HG02642 (cell line): Measurements from ENCODE around the gene TLR9.

ENCODE experiments used
- ATAC-seq: cut with Tn5 transposase; IDR thresholded peaks from one replicate; pipeline ENCODE4 v1.9.1; 2021; ENCODE audit warnings: mild to moderate bottlenecking; ENCODE audit not compliant: unreplicated experiment, poor library complexity

TLR9 gene

DNA sequence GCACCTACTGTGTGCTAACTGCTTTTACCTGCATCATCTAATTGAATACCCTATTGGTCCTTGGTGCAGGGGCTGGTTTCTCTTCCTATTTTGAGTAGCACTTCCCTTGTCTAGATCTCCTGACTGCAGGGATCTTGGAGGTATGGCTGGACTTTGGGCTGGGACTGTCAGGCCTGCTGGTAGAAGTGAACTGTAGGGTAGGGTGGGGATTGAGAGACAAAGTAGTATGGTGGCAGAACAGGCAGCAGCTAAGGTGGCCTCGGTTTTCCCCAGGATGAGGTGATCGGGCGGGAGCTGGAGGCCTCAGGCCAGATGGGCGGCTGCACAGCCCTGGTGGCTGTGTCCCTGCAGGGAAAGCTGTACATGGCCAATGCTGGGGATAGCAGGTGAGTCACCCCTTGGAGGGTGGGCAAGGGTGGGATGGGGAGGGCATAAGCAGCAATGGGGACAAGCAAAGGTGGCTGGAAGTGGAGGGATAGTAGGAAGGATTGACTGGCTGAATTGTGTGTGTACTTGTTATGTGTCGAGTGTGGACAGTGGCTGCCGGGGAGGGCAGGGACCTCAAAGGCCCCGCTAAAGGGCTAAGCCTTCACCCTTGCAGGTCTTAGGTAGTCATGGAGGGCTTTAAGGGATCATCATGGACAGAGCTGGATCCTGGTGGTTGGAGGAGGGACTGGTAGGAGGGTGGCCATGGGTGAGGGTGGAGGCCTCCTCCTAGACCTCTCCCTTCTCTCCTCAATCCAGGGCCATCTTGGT lies 22.1 kb upstream of the TLR9 start:
- no peak for ATAC-seq

DNA sequence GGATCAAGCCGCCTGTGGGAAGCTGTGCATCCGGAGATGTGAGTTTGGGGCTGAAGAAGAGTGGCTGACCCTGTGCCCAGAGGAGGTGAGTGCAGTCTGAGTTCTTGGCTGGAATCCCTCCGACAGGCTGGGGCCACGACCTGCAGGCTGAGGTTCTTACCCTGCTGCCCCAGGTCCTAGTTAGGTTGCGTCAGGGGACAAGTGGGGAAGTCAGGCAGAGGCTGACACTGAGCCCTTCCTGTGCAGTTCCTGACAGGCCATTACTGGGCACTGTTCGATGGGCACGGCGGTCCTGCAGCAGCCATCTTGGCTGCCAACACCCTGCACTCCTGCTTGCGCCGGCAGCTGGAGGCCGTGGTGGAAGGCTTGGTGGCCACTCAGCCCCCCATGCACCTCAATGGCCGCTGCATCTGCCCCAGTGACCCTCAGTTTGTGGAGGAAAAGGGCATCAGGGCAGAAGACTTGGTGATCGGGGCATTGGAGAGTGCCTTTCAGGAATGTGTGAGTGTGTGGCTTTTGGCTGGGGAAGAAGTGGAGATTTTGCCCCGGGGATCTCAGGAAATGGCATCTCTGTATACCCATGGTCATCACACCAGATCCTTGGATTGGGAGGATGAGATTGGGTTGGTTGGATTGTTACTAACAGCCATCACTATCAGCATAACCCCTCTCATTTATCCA lies 21.4 kb upstream of the TLR9 start:
- ATAC-seq, result no peak

DNA sequence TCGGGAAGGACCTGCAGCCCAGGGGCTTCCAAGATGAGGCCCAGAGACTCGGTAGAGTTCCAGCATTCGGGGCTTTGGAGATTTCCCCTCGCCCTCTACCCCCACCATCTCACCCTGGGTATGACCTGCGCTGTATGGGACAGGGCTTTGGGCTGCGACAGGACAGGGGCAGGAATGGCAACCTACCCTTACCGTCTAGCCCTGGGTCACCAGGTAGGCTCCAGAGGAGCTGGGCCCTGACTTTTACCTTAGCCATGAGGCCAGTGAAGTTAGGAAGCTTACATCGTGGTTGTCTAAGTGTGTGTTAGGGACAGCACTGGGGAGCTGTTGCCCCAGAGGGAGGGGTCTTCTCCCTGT lies 20.8 kb upstream of the TLR9 start:
- no peak for ATAC-seq

DNA sequence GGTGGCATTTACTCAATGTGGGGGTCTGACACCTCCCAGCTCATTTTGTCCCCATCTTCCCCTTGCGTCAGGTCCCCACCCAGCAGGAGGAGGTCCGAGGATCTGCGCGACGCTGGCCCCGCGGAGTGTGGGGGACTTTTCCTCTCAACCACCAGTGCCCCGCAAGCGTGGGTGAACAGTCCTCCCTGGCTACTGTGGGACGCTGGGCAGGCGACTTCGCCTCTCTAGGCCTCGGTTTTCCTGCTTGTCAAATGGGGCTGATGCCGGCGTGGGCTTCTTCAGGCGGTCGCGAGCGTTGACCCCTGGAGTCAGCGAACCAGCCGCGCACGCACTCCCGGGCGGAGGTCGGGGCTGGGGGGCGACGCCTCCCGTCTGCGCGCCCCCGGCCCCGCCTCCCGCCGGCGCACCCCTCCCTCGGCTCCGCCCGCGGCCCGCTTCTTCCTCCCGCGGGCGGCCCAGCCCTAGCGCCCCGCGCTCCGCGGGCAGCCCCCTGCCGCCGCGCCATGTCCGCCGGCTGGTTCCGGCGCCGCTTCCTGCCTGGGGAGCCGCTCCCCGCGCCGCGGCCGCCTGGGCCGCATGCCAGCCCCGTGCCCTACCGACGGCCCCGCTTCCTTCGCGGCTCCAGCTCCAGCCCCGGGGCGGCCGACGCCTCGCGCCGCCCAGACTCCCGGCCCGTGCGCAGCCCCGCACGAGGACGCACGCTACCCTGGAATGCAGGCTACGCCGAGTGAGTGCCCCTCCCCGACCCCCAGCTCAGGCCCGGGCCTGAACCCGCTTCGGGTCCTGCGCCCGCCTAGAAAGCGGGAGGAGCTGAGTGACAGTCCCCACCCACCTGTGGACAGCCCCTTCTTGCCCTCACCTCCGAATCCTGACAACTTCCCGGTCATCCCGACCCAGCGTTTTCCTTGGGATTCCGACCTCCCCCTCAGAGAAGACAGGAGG lies 20.1 kb upstream of the TLR9 start, which contains the start of gene PPM1M:
Gene PPM1M, plus strand, starts transcription at position 438 of the 942 bp plus-strand sequence. Its CDS starts 66 bp downstream, at position 504.
- ATAC-seq, result peak; percentile 42

DNA sequence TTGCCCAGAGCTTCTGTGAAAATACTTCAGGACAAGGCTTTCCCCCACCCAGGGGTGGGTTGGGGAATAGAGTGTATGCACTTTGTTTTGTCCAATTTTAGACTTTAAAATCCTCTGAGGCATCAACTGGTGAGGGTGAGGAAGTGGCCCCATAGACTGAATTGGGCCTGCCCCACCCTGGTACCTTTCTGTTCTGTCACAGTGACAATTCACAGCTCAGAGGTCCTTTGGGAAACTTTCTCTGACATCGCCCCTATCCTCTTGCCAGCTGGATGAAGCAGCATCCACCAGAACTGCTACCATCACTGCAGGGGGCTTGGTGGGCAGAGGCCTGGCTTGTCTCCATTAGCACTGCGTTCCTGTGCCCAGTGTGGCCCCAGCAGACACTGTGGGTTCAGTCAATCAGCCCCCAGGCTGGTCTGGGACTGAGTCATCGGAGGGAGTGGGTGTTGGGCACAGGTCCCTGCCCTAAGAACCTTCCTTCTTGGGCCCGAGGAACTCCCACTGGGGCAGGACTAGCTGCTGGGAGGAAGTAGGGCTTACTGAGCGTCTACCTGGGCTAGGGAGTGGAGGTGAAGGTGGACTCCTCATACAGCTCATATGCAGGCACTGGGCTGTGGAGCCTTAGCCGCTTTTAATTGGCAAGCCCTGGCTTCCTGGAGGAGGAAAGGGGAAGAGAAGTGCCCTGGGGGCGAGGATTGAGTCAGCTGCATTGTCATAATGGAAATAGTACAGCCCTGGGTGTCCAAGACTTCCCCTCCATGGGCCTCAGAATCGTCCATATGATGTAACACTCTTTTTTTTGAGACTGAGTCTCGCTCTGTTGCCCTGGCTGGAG lies 18.6 kb upstream of the TLR9 start:
- peak; percentile 34 for ATAC-seq

DNA sequence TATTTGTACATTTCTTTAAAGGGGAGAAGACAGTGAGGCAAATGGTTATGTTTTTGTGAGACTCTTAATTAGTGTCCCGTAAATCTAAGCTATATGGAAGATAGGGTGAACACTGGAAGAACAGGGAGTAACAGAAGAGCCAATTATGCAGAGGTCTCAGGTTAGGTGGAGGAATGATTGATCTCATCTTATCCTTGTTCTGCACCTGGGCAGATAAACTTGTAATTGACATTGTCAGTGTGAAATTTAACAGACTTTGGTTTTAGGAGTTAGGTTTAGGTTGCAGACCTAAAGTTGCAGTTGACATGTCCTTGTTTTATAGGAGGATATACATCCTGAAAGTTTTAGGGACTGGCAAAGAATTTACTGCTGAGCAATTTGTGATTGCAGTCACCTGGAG lies 16.6 kb upstream of the TLR9 start:
- ATAC-seq, result no peak

DNA sequence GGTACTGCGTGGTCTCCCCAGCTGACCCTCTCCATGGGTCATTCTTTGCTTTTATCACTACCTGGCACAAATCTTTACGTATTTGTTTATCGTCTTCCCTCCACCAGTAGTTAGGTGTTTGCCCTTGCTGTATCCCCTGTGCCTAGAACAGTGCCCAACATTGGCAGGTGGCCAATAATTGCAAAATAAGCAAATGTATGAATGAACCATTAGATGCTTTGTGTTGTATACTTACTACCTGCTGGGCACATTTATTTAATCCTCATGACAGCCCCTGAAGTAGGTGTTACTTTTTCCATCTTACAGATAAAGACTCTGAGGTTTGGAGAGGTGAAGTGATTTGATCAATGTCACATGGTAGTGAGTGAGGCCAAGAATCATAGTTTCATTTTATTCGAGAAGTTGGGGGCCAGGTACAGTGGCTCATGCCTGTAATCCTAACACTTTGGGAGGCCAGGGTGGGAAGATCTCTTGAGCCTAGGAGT lies 15.5 kb upstream of the TLR9 start:
- ATAC-seq, result no peak

DNA sequence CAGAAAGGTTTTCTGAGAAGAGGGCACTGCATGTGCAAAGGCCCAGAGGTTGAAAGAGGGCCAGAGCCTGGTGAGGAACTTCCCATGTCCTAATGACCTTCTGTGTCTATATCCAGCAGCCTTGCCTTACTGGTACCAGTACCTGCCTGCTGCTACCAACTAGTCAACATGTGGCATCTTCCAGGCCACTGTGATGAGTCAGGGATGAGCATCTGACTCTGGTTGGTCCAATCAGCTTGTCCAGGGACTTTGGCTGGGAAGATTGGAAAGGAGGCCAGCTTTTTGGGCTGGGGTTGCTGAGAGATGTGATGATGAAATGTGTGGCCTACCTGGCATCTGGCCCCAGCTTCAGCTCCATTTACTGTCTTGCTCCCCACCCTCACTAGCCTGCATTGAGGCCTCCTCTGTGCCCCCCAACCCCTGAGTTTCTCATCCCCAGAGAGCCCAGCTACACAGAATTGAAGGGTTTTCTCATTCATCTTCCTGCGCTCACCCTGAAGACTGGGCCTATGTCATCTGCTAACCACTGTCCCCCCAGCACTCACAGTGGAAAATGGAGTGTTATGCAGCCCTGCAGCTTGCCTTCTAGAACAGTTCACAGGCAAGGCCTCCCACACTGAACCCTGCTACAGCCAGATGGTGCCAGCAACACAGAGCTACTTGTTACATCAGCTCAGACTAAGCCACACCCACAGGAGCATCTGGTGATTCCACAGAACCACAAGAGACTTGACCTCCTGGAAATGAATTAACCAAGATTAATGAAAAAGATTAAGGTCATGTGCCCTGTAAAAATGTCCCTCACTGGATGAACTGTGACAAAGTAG lies 14.8 kb upstream of the TLR9 start:
- no peak for ATAC-seq

DNA sequence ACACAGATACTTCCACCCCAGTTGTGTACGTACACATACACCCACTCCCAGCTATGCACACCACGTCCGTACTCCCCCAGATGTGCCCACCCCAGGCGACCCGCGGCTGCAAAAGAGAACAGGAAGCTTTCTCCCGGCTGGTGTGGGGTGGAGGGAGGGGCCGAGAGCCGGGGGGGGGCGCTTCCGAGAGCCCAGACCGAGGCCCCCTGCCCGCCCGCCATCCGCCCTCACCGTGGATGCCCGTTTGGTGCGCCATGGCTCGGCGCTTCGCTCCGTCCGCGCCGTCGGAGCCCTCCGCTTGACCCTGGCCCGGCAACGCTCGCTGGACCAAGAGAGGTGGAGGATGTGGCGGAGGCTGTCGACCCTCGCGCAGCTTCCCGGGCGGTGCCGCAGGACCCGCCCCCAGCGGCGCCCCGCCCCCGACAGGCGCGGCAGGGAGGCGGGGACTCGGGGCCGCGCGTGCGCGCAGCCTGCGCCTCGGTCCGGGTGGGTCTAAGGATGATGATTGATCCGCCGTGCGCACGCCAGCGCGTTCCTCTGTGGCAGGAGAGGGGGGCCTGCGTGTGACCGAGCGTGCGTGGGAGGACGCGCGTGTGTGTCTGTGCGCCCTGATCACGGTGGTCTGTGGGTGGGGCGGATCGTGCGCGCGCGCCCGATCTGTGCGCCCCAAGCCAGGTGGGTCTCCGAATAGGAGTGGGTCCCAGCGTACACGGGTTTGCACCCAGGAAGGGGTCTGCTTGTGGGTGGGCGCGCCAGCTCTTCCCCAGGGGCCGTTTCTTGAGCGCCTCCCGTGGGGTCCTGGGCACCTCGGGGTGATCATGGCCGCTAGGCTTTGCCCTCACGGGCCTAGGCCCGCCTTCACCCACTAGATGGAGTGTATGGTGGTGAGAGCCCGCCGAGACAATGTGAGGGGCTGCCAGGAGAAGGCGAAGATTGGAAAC lies 13.6 kb upstream of the TLR9 start, which contains the start of gene TWF2:
Gene TWF2, minus strand, starts transcription at position 398 of the 941 bp plus-strand sequence. Its CDS starts 142 bp downstream, at position 256.
- peak; percentile 77 for ATAC-seq

DNA sequence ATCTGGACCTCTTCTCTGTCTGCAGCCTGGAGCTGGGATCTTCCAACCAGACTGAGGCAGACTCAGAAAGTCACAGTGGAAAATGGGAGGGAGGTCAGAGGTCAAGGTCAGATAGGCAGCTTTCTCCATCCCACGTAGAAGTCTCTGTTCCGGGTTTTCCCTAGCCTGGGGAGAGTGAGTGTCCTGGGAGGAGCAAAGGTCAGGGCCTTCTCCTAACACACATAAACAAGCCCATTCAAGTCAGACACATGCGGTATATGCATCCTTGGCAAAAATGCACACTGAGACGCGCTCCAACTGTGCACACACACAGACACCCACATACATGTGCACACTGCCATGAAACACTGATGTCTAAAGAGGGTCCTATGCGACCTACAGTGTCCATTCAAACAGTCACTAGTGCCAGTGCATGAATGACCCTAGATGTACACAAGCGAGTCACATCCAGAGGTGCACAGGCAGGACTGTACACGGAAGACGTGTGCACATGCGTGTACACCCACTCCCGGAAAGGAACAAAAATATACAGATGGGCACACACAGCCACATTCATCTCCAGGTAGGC lies 12.8 kb upstream of the TLR9 start:
- no peak for ATAC-seq

DNA sequence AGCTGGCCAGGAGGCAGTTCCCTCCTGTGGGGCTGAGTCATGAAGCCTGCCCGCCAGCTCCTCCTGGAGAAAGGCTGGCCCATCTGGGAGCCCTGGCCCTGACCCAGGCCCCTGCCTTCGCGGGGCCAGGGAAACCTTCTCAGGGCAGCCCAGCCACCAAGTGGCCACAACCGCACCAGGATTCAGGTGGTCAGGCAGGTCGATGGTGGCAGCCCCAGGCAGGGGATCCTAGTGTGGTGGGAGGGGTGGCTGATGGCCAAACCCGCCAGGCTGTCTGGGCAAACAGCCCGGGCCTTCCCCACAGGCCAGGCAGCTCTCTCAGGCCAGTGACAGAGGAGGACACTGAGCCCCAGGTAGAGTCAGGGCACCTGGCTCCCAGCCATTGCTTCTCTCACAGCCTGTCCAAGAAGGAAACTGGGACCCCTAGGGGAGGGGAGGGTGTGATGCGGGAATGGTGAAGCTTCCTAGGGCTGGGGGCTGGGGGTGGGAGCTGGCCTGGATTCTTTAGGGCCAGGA lies 12.3 kb upstream of the TLR9 start:
- no peak for ATAC-seq

DNA sequence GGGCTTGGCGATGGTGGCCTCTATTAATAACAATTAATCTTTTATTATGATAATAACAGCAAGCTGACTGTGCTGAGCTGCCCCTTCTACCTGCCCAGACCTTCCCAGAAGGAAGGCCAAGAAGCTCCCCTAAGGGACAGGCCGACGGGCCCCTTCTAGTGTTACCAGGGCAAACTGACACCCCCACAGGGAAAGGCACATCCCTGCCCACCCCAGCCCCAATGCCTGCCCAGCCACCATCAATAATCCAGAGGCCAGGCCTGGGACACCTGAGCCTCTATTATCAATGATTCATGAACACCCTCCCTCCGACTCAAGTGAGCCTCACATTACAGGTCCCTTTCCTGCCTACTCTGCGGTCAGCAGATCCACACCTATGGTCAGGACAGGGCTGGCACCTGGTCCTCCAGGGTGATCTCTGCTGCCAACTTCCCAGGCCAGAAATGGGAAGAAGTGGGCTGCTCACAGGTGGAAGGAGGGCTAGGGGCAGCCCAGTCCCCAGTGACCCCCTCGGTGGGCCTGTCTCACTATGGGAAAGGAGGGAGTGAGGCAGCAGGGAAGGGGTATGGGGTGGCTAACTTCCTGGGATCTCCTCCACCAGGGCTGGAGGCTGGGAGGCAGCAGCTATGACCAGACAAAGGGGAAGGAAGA lies 11.7 kb upstream of the TLR9 start:
- no peak for ATAC-seq

DNA sequence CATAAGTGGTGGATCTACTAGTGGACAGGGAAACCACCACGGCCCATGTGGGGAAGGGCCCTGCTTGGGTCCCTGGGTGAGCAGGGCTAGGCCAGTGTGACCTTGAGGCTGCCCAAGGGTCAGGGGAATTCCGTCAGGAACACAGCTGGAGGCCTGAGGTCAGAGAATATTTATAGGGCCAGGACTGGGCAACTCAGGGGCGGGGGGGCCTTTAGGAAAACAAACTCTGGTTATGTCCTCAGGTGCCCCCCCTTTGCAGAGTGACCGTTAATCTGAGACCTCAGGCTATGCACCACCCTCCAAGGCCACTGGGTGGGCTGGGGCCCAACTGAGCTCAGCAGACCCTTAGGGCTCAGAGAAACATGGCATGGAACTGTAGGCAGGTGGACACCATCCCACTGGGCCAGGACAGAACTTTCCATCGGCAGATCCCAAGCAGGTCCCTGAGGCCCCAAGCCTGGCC lies 11.0 kb upstream of the TLR9 start:
- no peak for ATAC-seq

DNA sequence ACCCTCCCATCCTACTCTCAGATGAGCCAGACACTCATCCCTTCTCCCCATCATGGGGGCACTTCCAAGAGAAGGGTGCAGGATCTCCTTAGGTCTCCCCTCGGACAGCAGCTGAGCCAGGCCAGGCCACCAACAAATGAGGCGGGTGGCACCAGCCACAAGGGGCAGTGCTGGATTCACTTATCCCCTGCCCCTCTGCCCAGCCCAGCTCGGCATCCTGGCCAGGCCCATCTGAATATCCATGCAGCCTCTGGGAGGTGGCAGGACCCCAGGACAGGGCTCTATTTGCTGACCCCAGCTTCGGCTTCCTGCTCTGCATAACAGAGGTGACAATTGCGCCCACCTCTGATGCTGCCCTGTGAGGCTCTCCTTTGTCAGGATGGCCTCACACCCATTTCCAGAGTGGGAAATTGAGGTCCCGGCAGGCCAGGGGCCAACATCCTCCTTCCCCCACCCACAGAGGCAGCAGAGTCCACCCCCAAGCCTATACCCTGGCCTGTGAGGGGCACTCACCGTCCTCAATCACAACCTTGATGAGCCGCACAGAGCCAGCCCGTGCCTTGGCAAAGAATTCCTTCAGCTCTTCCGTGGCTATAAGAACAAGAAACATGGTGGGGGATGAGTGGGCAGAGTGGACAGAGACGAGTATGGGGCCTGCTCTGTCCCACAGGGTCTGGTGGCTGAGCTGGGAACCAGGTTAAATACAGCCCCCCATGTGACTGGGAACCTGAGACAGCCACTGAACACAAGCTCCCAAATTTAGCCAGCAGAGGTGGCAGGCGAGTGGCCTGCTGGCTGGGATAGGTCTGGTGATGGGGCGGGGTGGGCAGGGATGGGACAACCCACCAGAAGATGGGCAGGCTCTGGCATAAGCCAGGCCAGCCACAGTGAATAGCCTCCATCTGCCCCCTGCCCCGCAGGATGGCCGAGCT lies 9.3 kb upstream of the TLR9 start:
- no peak for ATAC-seq

DNA sequence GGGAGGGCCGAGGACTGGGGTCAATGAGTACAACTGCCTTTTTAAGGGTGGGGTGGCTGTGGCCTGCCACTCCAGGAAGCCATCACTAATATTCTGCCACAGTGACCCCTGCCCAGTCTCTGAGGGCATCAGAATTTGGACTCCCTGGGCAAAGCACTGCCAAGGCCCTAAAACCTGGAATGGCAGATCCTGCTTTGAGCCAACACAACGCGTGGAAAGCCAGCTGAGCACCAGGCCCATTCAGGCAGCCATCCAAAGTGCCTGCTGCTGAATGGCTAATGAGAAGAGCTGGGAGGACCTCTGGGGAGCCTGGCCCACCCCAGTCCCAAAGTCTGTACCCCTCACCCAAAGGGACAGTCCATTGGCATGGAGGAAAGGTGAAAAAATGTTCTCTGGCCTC lies 8.5 kb upstream of the TLR9 start:
- no peak for ATAC-seq
